ENCODE results near the gene LY6G5B.

The LY6G5B gene

DNA sequence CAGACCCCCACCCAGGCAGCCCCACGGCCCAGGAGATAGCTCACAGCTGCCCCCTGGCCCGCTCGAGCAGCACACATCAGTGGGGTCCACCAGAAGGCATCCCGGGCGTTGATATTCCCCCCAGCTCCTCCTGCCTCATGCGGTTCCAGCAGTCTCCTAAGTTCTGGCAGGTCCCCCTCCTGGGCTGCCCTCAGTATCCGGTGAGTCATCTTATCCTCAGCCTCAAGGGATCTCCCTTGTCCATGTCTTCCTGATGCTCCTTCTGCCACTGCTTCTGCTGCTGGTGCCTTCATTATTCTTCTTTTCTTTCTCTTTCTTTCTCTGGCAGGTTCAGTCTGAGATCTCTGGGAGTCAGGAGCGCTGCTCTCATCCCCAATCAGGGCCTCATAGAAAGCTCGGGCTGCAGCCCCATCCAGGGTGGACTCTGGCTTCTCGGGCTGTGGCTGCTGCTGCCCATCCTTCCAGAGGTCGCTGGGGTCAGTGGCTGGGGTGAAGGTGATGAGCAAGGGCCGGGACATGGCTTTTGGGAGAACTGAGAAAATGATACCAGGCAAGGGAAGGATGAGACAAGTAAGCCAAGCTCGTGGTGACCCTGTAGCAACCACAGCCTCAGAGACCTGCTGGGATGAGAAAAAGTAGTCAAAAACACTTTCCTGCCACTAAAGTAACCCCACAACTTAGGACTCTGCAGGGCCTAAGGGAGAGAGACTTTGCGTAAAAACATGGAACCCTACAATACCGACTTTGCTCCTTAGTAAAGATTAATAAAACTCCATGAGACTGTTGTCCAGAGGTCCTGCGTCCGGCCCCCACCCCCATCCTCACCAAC is 5.6 kb upstream of the LY6G5B start:
- DNase-seq: no peak

GRCh38 chr6:31664790-31665500 is 4.8 kb upstream of the LY6G5B start, which contains the start of gene GPANK1:
Gene GPANK1 (minus strand): TSS chr6:31664997. CDS start chr6:31664478, 519 bp downstream.
- DNase-seq: peak; percentile 84

- peak; percentile 94 for DNase-seq
Observed at GRCh38 chr6:31665501-31666336, 4.1 kb upstream of the LY6G5B start, which contains the start of gene CSNK2B. Gene CSNK2B (plus strand): TSS chr6:31666080. CDS start chr6:31666832, 752 bp downstream.

GRCh38 chr6:31666337-31666965 is 3.3 kb upstream of the LY6G5B start:
- DNase-seq: no peak

DNA sequence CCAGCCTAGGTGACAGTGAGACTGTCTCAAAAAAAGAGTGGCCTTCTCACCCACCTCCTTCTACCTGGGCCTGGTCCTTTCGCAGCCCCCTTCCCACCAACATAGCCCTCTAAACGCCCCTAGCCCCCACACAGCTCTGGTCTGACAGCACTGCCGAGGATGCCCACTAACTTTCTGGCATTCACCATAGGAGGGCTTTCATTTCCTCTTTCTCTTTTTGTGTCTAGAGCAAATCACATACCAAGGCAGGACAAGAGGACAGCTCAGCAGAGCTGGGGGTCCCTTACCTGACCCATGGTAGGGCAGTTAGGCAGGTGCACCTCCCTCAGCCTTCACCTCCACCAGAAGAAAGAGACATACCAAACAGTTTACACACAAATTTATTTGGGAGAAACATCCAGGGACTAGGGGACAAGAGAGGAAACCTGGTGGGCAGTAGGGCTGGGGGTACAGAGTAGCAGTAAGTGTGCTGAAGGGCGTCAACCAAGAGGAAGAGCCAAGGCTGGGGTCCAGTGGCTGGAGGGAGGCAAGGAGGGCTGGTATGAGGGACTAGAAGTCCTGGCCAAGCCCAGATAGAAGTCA is 6.6 kb downstream of the LY6G5B start:
- no peak for DNase-seq

DNA sequence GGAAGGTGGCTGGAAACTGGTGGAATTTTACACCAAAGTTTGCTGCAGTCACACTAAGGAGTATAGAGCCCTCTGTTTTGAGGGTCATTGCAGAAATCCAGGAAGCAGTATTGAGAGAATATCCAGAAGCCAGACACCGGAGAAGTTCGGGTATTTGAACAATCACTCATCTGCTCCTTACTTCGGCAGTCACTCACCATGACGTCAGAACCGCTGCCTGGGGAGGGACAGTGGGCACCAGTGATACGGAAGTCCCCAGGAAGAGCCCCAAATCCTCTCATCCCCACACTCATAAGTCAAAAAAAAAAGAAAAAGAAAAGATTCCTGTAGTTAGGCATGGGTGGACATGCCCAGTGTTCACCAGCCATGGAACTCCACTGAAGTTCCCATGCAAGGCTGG is 7.1 kb downstream of the LY6G5B start:
- DNase-seq: no peak

GRCh38 chr6:31677955-31678354 is 8.2 kb downstream of the LY6G5B start:
- DNase-seq: no peak

DNA sequence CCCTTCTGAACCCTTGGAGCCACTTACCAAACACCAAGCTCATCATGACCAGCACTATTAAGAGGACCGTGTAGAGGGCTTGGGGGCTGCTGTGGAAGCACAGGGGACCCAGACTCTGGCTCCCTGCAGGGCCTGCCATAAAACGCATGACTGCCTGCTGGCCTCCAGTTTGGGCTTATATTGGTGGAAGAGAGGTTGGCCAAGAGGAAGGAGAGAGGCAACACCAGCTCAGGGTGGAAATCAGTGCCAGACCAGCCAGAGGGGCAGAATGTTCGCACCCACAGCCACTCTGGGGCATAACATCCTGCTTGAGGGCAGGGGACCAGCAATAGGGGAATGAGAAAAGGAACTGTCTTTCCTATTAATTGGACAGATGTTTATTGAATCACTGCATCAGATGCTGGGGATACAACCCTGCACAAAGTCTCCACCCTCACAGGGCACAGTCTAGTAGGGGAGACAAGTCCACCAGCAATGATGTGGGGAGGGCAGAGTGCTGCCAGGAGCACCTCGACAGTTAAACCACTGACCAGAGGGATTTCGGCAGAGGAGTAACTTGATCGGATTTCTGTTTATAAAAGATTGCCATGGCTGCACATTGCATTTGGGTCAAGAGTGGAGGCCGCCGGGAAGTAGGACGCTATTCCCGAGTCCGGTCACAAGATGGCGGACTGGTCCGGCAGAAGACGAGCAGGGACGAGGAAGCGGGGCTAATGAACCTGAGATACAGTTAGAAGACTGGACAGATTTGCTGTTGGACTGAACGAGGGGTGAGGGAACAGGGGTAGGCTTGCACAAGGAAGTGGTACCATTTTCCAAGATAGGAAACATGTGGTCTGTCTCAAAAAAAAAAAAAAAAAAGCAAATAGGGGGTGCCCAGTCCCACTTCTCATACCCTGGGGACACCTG is 10.7 kb downstream of the LY6G5B start, which contains the start of gene LY6G5C:
LY6G5C (minus strand) TSS at position 842 of the 909 bp plus-strand sequence; CDS start at position 148, 694 bp downstream.
- peak; percentile 66 for DNase-seq

GRCh38 chr6:31681135-31681671 is 11.4 kb downstream of the LY6G5B start:
- DNase-seq: peak; percentile 51

DNA sequence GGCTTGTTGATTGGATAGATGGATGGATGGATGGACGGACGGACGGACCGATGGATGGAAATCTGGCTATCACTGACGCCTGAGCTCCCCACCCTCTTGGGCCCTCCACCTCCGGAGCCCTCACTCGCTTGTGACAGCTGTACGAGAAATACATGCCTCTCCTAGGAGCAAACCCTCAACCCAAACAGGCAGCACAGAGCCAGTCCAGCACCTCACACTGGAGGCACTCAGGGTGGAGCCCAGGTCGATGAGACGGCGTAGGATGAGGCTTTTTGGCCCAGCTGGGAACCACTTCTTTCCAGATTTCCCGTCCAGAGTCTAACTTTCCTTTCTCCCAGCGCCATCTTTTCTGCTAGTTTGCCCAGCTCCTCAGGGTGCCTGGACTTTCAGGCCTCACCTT is 13.8 kb downstream of the LY6G5B start:
- DNase-seq: no peak

DNA sequence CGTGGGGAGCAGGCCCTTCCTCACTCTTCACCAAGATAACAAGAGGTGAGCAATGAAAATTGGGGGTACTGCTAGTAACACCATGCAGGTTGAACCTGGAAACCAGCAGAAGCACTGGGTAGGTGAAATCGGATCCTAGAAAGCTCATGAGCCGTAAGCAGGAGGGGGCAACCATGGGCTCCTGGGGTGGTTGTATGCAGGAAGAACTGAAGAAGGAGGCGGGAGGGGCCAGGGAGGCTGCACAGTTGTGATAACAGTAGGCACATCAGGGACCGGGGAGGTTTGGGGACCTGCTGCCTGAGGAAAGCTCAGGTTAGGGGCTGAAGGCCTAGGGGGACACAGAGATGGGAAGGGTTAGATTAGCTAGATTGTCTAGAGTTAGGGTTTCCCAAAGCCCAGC is 16.7 kb downstream of the LY6G5B start:
- DNase-seq: no peak

- DNase-seq: no peak
Observed at GRCh38 chr6:31687321-31687720, 17.5 kb downstream of the LY6G5B start.

DNA sequence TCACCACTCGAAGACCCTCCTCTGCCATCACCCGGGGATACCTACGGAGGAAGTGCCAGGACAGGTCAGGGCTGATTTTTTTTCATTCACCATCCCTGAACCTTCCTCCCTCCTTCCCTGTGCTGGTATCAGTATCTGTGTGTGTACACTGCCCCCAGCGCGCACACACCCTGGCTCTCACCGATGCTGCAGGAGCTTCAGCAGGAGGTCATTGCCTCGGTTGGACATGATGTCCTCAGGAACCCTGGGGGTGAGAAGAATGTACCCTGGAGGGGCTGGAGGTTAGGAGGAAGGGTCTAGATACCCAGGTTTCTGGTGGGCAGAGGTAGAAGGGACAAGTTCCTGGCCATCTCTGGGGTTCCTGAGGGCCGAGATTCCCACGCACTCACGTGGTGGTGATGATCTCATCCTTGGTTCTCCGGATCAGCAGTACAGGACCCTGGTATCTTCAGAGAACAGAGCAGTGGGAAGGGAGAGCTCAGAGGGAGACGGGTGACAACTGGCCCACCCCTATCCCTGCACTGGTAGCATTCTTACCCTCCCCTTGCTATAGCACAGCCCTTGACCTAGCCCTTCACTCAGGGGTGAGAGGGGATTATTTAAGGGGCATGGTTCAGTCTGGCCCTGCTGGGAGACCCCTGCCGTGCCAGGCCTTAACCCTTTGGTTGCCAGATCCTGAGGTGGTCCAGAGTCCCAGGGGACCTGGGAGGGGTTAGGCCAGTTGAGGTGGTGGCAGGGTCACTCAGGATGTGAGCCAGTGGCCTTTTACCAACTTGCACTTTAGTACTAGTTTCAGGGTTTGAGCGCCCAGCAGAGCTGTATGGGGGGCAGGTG is 18.3 kb downstream of the LY6G5B start:
- DNase-seq: no peak

DNA sequence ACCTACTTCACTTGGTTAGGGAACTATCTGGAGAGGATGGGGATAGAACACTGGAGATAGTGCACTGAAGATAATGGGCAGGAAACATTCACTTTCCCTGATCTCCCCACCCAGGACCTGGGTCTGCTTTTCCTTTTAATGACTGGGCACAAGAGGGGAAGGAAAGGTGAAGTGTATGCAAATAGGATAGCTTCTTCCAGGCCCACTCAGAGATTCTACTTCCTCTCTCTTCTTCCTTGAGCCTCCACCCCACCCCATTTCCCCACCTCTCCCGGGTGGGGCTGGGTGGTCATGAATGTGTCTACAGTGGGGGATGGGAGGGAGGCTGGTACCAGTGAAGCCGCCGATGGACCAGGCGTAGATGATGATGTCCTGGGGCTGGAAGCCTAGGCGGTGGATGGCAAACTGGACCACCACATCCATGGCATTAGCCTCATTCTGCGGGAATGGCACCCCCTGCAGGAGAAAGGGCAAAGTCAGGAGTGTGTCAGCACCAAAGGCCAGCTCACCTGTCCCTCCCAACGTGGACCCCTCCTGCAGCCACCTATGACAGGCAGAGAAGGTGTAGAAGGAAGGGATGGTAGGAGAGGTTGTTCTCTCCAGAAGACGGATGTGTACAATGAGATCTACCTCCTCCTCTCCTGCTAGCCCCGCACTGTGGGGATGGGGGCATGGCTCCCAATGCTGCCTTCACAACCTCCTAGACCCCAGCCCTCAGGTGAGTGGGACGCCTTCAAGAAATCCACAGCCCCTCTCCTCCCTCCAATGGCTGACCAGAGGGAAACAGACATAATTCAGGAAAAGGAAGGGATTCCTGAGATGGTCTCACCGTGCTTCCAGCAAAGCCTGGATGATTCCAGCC is 19.7 kb downstream of the LY6G5B start:
- no peak for DNase-seq

- DNase-seq: no peak
Observed at GRCh38 chr6:31690231-31691077, 20.7 kb downstream of the LY6G5B start.

GRCh38 chr6:31691078-31691463 is 21.3 kb downstream of the LY6G5B start:
- no peak for DNase-seq

- no peak for DNase-seq
Observed at GRCh38 chr6:31691564-31692108, 21.9 kb downstream of the LY6G5B start.
